Activated CD4-positive, alpha-beta T cell treated with anti-CD3 and anti-CD28 coated beads, Interleukin-2, amount 10 ng/mL, durations not matched to agents 7 days and 5 days (primary cell): Measurements from ENCODE around the gene PANX2. TPM values are rescaled to one million over a fixed set of nuclear protein-coding genes. Genes with fewer than 3 reads are reported as not detected.
A peak's percentile ranks its signal among the peaks of the same experiment; 100 is the strongest.

ENCODE experiments used
- CTCF ChIA-PET: fragments of 350-600 bp; sonication (Branson Sonifier 250); formaldehyde crosslinking; loops from one replicate; lab custom pipeline; 2021; ENCODE audit warnings: antibody characterized with exemption; lab: Charles Lee
- POLR2A ChIA-PET: fragments of 350-600 bp; sonication (Branson Sonifier 250); formaldehyde crosslinking; loops from one replicate; lab custom pipeline; 2021; ENCODE audit warnings: antibody characterized with exemption; lab: Charles Lee
- DNase-seq: peaks from one replicate; pipeline ENCODE4 v3.0.0-alpha.2; 2020
- H3K27ac Mint-ChIP-seq: one replicate; pipeline ENCODE4 v1.8.0; 2021; ENCODE audit warnings: mild to moderate bottlenecking, moderate library complexity, mixed read lengths
- H3K27me3 Mint-ChIP-seq: one replicate; pipeline ENCODE4 v1.8.0; 2021; ENCODE audit warnings: mixed read lengths
- H3K36me3 Mint-ChIP-seq: one replicate; pipeline ENCODE4 v1.8.0; 2021; ENCODE audit warnings: low read depth, mixed read lengths
- H3K4me1 Mint-ChIP-seq: one replicate; pipeline ENCODE4 v1.8.0; 2021; ENCODE audit warnings: mixed read lengths
- H3K4me3 Mint-ChIP-seq: one replicate; pipeline ENCODE4 v1.8.0; 2021; ENCODE audit warnings: mild to moderate bottlenecking, moderate library complexity, mixed read lengths
- H3K9me3 Mint-ChIP-seq: one replicate; pipeline ENCODE4 v1.8.0; 2021; ENCODE audit warnings: mixed read lengths
- total RNA-seq, 2 experiments: library from RNA; stranded (reverse); gene quantifications; one replicate each; pipeline ENCODE4 v1.2.3, GENCODE V29; 2021

PANX2 gene
- total RNA-seq, 2 experiments from 2014 or later, result 0.10 TPM

- peaks cover 33% of the 10 kb centered on the region for H3K4me1 Mint-ChIP-seq
- POLR2A ChIA-PET, result no interaction called here
These were observed 15.0 kb downstream of the PANX2 start, which contains the start of gene TRABD for GRCh38 chr22:50185375-50186087. TRABD (plus strand) TSS chr22:50185913; CDS start chr22:50193061, 7,148 bp downstream.

GRCh38 chr22:50186181-50186714, 15.7 kb downstream of the PANX2 start:
- H3K27ac Mint-ChIP-seq, result peak overlapping the region; percentile 87
- CTCF ChIA-PET, result no interaction called here
- no peak for DNase-seq
- peaks cover 13% of the 10 kb centered on the region for H3K36me3 Mint-ChIP-seq
- H3K27me3 Mint-ChIP-seq, result no peaks in the 10 kb centered on the region
- peak overlapping the region; percentile 87 for H3K4me3 Mint-ChIP-seq
- H3K9me3 Mint-ChIP-seq, result no peaks in the 10 kb centered on the region
- H3K4me1 Mint-ChIP-seq, result peaks cover 36% of the 10 kb centered on the region
- POLR2A ChIA-PET, result no interaction called here

More at GRCh38 chr22:50185375-50186087, 15.0 kb downstream of the PANX2 start, which contains the start of gene TRABD:
- DNase-seq, result peak; percentile 89
- CTCF ChIA-PET, result no interaction called here
- Mint-ChIP-seq H3K27ac (peak within 1 kb of the TSS; percentile 87), H3K4me3 (peak within 1 kb of the TSS; percentile 87), H3K9me3 (no peaks in the 10 kb centered on the region), H3K36me3 (peaks cover 11% of the 10 kb centered on the region), H3K27me3 (no peaks in the 10 kb centered on the region)

GRCh38 chr22:50186761-50187523, 16.4 kb downstream of the PANX2 start:
- ChIA-PET CTCF (interaction anchor here (0.7 to 1.4 kb wide), 5 partner anchors 9 to 57 kb away, joined by 3 read pairs; no protein-coding TSS in a partner anchor), POLR2A (no interaction called here)
- DNase-seq, result no peak
- Mint-ChIP-seq H3K9me3 (no peaks in the 10 kb centered on the region), H3K27me3 (no peaks in the 10 kb centered on the region), H3K36me3 (peaks cover 18% of the 10 kb centered on the region), H3K27ac (peak overlapping the region; percentile 87), H3K4me1 (peaks cover 43% of the 10 kb centered on the region), H3K4me3 (peak overlapping the region; percentile 87)

GRCh38 chr22:50188356-50188755, 17.8 kb downstream of the PANX2 start:
- peak overlapping the region; percentile 86 for H3K27ac Mint-ChIP-seq
- POLR2A ChIA-PET, result no interaction called here
- CTCF ChIA-PET, result interaction anchor here (0.6 to 1.2 kb wide), 2 partner anchors 17 to 26 kb away, joined by 3 read pairs; no protein-coding TSS in a partner anchor
- peak overlapping the region; percentile 87 for H3K4me3 Mint-ChIP-seq
- H3K4me1 Mint-ChIP-seq, result peaks cover 53% of the 10 kb centered on the region
- no peaks in the 10 kb centered on the region for H3K9me3 Mint-ChIP-seq
- no peaks in the 10 kb centered on the region for H3K27me3 Mint-ChIP-seq
- H3K36me3 Mint-ChIP-seq, result peaks cover 25% of the 10 kb centered on the region
- no peak for DNase-seq

GRCh38 chr22:50189184-50189848, 18.8 kb downstream of the PANX2 start:
- peaks cover 53% of the 10 kb centered on the region for H3K4me1 Mint-ChIP-seq
- POLR2A ChIA-PET, result no interaction called here
- H3K27me3 Mint-ChIP-seq, result no peaks in the 10 kb centered on the region
- peaks cover 25% of the 10 kb centered on the region for H3K36me3 Mint-ChIP-seq
- H3K4me3 Mint-ChIP-seq, result peak overlapping the region; percentile 81
- no peaks in the 10 kb centered on the region for H3K9me3 Mint-ChIP-seq
- CTCF ChIA-PET, result interaction anchor here (0.8 to 2.4 kb wide), 7 partner anchors 8 to 336 kb away, joined by 3 to 10 read pairs (median 4); partner anchors contain the start of genes PANX2 and SCO2
- peak overlapping the region; percentile 97 for H3K27ac Mint-ChIP-seq
- DNase-seq, result no peak

GRCh38 chr22:50189849-50190181, 19.3 kb downstream of the PANX2 start:
- H3K36me3 Mint-ChIP-seq, result peaks cover 25% of the 10 kb centered on the region
- DNase-seq, result no peak
- CTCF ChIA-PET, result interaction anchor here (0.8 to 2.4 kb wide), 8 partner anchors 8 to 336 kb away, joined by 3 to 10 read pairs (median 4); partner anchors contain the start of genes PANX2 and SCO2
- H3K27ac Mint-ChIP-seq, result peak overlapping the region; percentile 97
- H3K4me1 Mint-ChIP-seq, result peaks cover 49% of the 10 kb centered on the region
- POLR2A ChIA-PET, result no interaction called here
- peak overlapping the region; percentile 81 for H3K4me3 Mint-ChIP-seq
- H3K27me3 Mint-ChIP-seq, result no peaks in the 10 kb centered on the region
- H3K9me3 Mint-ChIP-seq, result no peaks in the 10 kb centered on the region

GRCh38 chr22:50190182-50190940, 19.8 kb downstream of the PANX2 start:
- Mint-ChIP-seq H3K9me3 (no peaks in the 10 kb centered on the region), H3K4me1 (peaks cover 49% of the 10 kb centered on the region)

GRCh38 chr22:50190941-50191741, 20.6 kb downstream of the PANX2 start:
- DNase-seq, result peak; percentile 84
- Mint-ChIP-seq H3K36me3 (peaks cover 27% of the 10 kb centered on the region), H3K4me1 (peaks cover 47% of the 10 kb centered on the region), H3K27ac (peak overlapping the region; percentile 97), H3K9me3 (no peaks in the 10 kb centered on the region), H3K4me3 (peak overlapping the region; percentile 81), H3K27me3 (no peaks in the 10 kb centered on the region)
- ChIA-PET CTCF (interaction anchor here (0.6 to 2.4 kb wide), 13 partner anchors 8 to 334 kb away, joined by 3 to 10 read pairs (median 4); partner anchors contain the start of genes LMF2, NCAPH2, PANX2 and SCO2), POLR2A (interaction anchor here (0.6 kb wide), 2 partner anchors 27 to 85 kb away, joined by 3 to 12 read pairs; no protein-coding TSS in a partner anchor)

More at GRCh38 chr22:50190182-50190940, 19.8 kb downstream of the PANX2 start:
- Mint-ChIP-seq H3K27ac (peak overlapping the region; percentile 97), H3K4me3 (peak overlapping the region; percentile 81), H3K36me3 (peaks cover 25% of the 10 kb centered on the region), H3K27me3 (no peaks in the 10 kb centered on the region)
- peak; percentile 84 for DNase-seq
- ChIA-PET POLR2A (interaction anchor here (0.6 kb wide), 2 partner anchors 26 to 343 kb away, joined by 3 read pairs; no protein-coding TSS in a partner anchor), CTCF (interaction anchor here (0.6 to 2.4 kb wide), 12 partner anchors 9 to 335 kb away, joined by 3 to 10 read pairs (median 4); partner anchors contain the start of genes LMF2, NCAPH2, PANX2 and SCO2)

GRCh38 chr22:50192436-50193204, 22.1 kb downstream of the PANX2 start:
- Mint-ChIP-seq H3K9me3 (no peaks in the 10 kb centered on the region), H3K36me3 (peaks cover 23% of the 10 kb centered on the region), H3K4me3 (peak overlapping the region; percentile 81), H3K4me1 (peaks cover 41% of the 10 kb centered on the region), H3K27me3 (no peaks in the 10 kb centered on the region), H3K27ac (peak overlapping the region; percentile 97)
- POLR2A ChIA-PET, result no interaction called here
- CTCF ChIA-PET, result interaction anchor here (2.3 kb wide), 1 partner anchor 9 kb away, joined by 6 read pairs; the partner anchor contains the start of gene SELENOO
- peak; percentile 64 for DNase-seq

- CTCF ChIA-PET, result no interaction called here
- Mint-ChIP-seq H3K36me3 (peaks cover 25% of the 10 kb centered on the region), H3K4me3 (no peak overlapping the region), H3K27ac (peak overlapping the region; percentile 46), H3K27me3 (no peaks in the 10 kb centered on the region), H3K4me1 (peaks cover 34% of the 10 kb centered on the region), H3K9me3 (no peaks in the 10 kb centered on the region)
- POLR2A ChIA-PET, result no interaction called here
- no peak for DNase-seq
These were observed 23.1 kb downstream of the PANX2 start for GRCh38 chr22:50193621-50194020.
